Testis (tissue), 3 donors: ENCODE data around the gene TENT5A. TPM values are rescaled to one million over a fixed set of nuclear protein-coding genes. Genes with fewer than 3 reads are reported as not detected.

Experiments
- DNase-seq: peaks from one replicate; pipeline ENCODE4 v3.0.0-alpha.2; 2019
- H3K27ac ChIP-seq, 2 donors: fragments of 200-600 bp; sonication (generic); one replicate each; pipeline ENCODE4 v1.5.1; 2019
- H3K27me3 ChIP-seq: fragments of 200-600 bp; sonication (generic); one replicate; pipeline ENCODE4 v1.5.1; 2019
- H3K36me3 ChIP-seq: fragments of 200-600 bp; sonication (generic); one replicate; pipeline ENCODE4 v1.5.1; 2017; ENCODE audit warnings: low read depth; ENCODE audit errors: missing control alignments
- H3K4me1 ChIP-seq: fragments of 200-600 bp; sonication (generic); one replicate; pipeline ENCODE4 v1.5.1; 2019
- H3K4me3 ChIP-seq, 2 donors: fragments of 200-600 bp; sonication (generic); one replicate each; pipeline ENCODE4 v1.5.1; 2017 to 2019
- H3K9me3 ChIP-seq: fragments of 200-600 bp; sonication (generic); one replicate; pipeline ENCODE4 v1.5.1; 2017
- CTCF ChIP-seq, 3 experiments: fragments of 450-650 bp in 2 of 3; fragments of 200-600 bp in 1 of 3; sonication (generic) in 1 of 3; IDR thresholded peaks; one replicate each; pipeline ENCODE4 v1.5.1; 2016 to 2019; ENCODE audit warnings: antibody characterized with exemption in 3 of 3, mild to moderate bottlenecking in 2 of 3, moderate library complexity in 1 of 3
- POLR2A ChIP-seq: fragments of 450-650 bp; IDR thresholded peaks from one replicate; pipeline ENCODE4 v1.6.1; 2017; ENCODE audit warnings: antibody characterized with exemption, mild to moderate bottlenecking, moderate library complexity
- WGBS, 2 donors: methylation state at CpG; one replicate each; pipeline ENCODE4 v1.1.5; 2018; 5-methylcytosine and 5-hydroxymethylcytosine counted together
- intact Hi-C: fragments of 100-400 bp; cut with DNase I; formaldehyde crosslinking; loops from one replicate; pipeline ENCODE4 v1.15.1; 2023; ENCODE audit warnings: low total_unique reads
- polyA plus RNA-seq: library from polyadenylated mRNA; stranded (reverse); fragments of 350-450 nt; fragmentation: Illumina TruSeq; extraction: RNeasy Lipid Tissue Mini Kit (QIAGEN cat#74804); gene quantifications from one replicate; pipeline ENCODE4 v1.2.3, GENCODE V29; 2014; ENCODE audit warnings: low read depth, low replicate concordance; ENCODE audit not compliant: insufficient read depth
- total RNA-seq, 2 donors: library from RNA; depleted of rRNA; stranded (reverse); fragments of >200 nt; gene quantifications; one replicate each; pipeline ENCODE4 v1.2.3, GENCODE V29; 2016

TENT5A gene
- total and polyA plus RNA-seq, 3 donors from 2014 or later, result 7.0 to 9.2 (median 9.2) TPM

- no peaks in the 10 kb centered on the region for H3K4me1 ChIP-seq
- DNase-seq, result no peak
- H3K27me3 ChIP-seq, result no peaks in the 10 kb centered on the region
- TF ChIP-seq CTCF (IDR thresholded peaks at IDR 0.05) (no peak), POLR2A (no peak)
- intact Hi-C loops, result no loop called here
- H3K4me3 ChIP-seq, result no peak overlapping the region
- H3K27ac ChIP-seq, result no peak overlapping the region
- WGBS, 2 donors, result 74 to 87% methylated on average over 1 of the region's 1 CpG
- no peaks in the 10 kb centered on the region for H3K9me3 ChIP-seq
- no peaks in the 10 kb centered on the region for H3K36me3 ChIP-seq
Measured at GRCh38 chr6:81718126-81718525, 34.4 kb downstream of the TENT5A start.

GRCh38 chr6:81714684-81715083, 37.8 kb downstream of the TENT5A start:
- Histone ChIP-seq H3K27ac (no peak overlapping the region), H3K4me1 (no peaks in the 10 kb centered on the region), H3K27me3 (no peaks in the 10 kb centered on the region), H3K9me3 (no peaks in the 10 kb centered on the region), H3K4me3 (no peak overlapping the region), H3K36me3 (no peaks in the 10 kb centered on the region)
- WGBS, 2 donors, result 86 to 87% methylated on average over 3 of the region's 3 CpGs
- TF ChIP-seq POLR2A, result no peak
- no peak for TF ChIP-seq CTCF (IDR thresholded peaks at IDR 0.05)
- DNase-seq, result no peak
- intact Hi-C loops, result no loop called here

- WGBS, 2 donors, result 91 to 97% methylated on average over 1 of the region's 1 CpG
- Histone ChIP-seq H3K27me3 (no peaks in the 10 kb centered on the region), H3K9me3 (no peaks in the 10 kb centered on the region), H3K36me3 (no peaks in the 10 kb centered on the region), H3K4me3 (no peak overlapping the region), H3K27ac (no peak overlapping the region), H3K4me1 (no peaks in the 10 kb centered on the region)
- intact Hi-C loops, result no loop called here
- DNase-seq, result no peak
- TF ChIP-seq CTCF (IDR thresholded peaks at IDR 0.05) (no peak), POLR2A (no peak)
Measured at GRCh38 chr6:81713205-81713604, 39.3 kb downstream of the TENT5A start.

- no peak overlapping the region for H3K4me3 ChIP-seq
- no peak for TF ChIP-seq CTCF (IDR thresholded peaks at IDR 0.05)
- TF ChIP-seq POLR2A, result no peak
- H3K4me1 ChIP-seq, result no peaks in the 10 kb centered on the region
- no peaks in the 10 kb centered on the region for H3K27me3 ChIP-seq
- DNase-seq, result no peak
- 71 to 75% methylated on average over 5 of the region's 5 CpGs for WGBS, 2 donors
- no peaks in the 10 kb centered on the region for H3K9me3 ChIP-seq
- H3K27ac ChIP-seq, result no peak overlapping the region
- intact Hi-C loops, result no loop called here
- no peaks in the 10 kb centered on the region for H3K36me3 ChIP-seq
Measured at GRCh38 chr6:81708113-81708699, 44.3 kb downstream of the TENT5A start.

GRCh38 chr6:81704700-81705099, 47.8 kb downstream of the TENT5A start:
- Histone ChIP-seq H3K27me3 (no peaks in the 10 kb centered on the region), H3K9me3 (no peaks in the 10 kb centered on the region), H3K27ac (no peak overlapping the region), H3K36me3 (no peaks in the 10 kb centered on the region), H3K4me3 (no peak overlapping the region), H3K4me1 (no peaks in the 10 kb centered on the region)
- intact Hi-C loops, result no loop called here
- TF ChIP-seq CTCF (IDR thresholded peaks at IDR 0.05) (no peak), POLR2A (no peak)
- DNase-seq, result no peak
